Measurements from ENCODE around the gene KDM4C. TPM values are rescaled to one million over a fixed set of nuclear protein-coding genes. Genes with fewer than 3 reads are reported as not detected.

The KDM4C gene
- total RNA-seq, 1 experiment from 2014 or later: 4.8 TPM

GRCh38 chr9:6938447-6938846 lies 180.7 kb downstream of the KDM4C start:
- BruUV-seq (replicated peaks): no TSS peak
- no peaks in the 10 kb centered on the region for H3K9me3 ChIP-seq (ENCODE audit: low read depth, low read length, poor library complexity, severe bottlenecking)
- intact Hi-C loops (cut with micrococcal nuclease; ENCODE audit: unreplicated experiment): no loop called here
- no peak overlapping the region for H3K27ac ChIP-seq (ENCODE audit: low read depth, low read length, poor library complexity, severe bottlenecking)
- ChIA-PET POLR2A (ENCODE audit: low non-redundant PET) (no interaction called here), CTCF (no interaction called here)
- TF ChIP-seq CTCF (conservative IDR thresholded peaks at IDR 0.05; ENCODE audit: low read depth, low read length): no peak
- no peak for TF ChIP-seq EZH2 (IDR thresholded peaks at IDR 0.05; ENCODE audit: borderline replicate concordance, low read depth, low read length, poor library complexity, severe bottlenecking)
- no peaks in the 10 kb centered on the region for H3K27me3 ChIP-seq (replicated peaks; ENCODE audit: insufficient read depth, low read depth, low read length, poor library complexity)
- no peak overlapping the region for H3K4me3 ChIP-seq (ENCODE audit: low read depth, low read length, poor library complexity, severe bottlenecking)
- peaks cover 2% of the 10 kb centered on the region for H3K4me1 ChIP-seq (ENCODE audit: insufficient read depth, low read length, poor library complexity, severe bottlenecking)
- DNase-seq (ENCODE audit: low spot score): peak; percentile 60
- H3K36me3 ChIP-seq (ENCODE audit: insufficient read depth, low read length, poor library complexity, severe bottlenecking): no peaks in the 10 kb centered on the region

DNA sequence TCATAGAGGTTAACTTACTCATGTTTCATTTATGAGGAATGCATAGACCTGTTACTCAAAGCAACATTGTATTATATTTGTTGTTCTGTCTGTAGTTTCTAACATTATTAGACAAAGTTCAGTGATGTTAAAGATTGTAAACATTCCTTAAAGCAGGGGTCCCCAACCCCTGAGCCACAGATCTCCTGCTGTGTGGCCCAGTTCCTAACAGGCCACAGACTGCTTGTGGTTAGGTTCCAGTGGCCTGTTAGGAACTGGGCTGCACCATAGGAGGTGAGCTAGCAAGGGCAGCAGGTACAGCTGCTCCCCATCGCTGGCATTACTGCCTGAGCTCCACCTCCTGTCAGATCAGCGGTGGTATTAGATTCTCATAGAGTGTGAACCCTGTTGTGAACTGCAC lies 181.1 kb downstream of the KDM4C start:
- BruUV-seq (replicated peaks): no TSS peak
- Histone ChIP-seq H3K4me3 (ENCODE audit: low read depth, low read length, poor library complexity, severe bottlenecking) (no peak overlapping the region), H3K4me1 (ENCODE audit: insufficient read depth, low read length, poor library complexity, severe bottlenecking) (peaks cover 6% of the 10 kb centered on the region), H3K27ac (ENCODE audit: low read depth, low read length, poor library complexity, severe bottlenecking) (no peak overlapping the region), H3K36me3 (ENCODE audit: insufficient read depth, low read length, poor library complexity, severe bottlenecking) (no peaks in the 10 kb centered on the region), H3K27me3 (replicated peaks; ENCODE audit: insufficient read depth, low read depth, low read length, poor library complexity) (no peaks in the 10 kb centered on the region), H3K9me3 (ENCODE audit: low read depth, low read length, poor library complexity, severe bottlenecking) (no peaks in the 10 kb centered on the region)
- TF ChIP-seq CTCF (conservative IDR thresholded peaks at IDR 0.05; ENCODE audit: low read depth, low read length) (no peak), EZH2 (IDR thresholded peaks at IDR 0.05; ENCODE audit: borderline replicate concordance, low read depth, low read length, poor library complexity, severe bottlenecking) (no peak)
- intact Hi-C loops (cut with micrococcal nuclease; ENCODE audit: unreplicated experiment): no loop called here
- CTCF ChIA-PET: no interaction called here
- DNase-seq (ENCODE audit: low spot score): no peak
- POLR2A ChIA-PET (ENCODE audit: low non-redundant PET): no interaction called here

GRCh38 chr9:6941501-6941900 lies 183.7 kb downstream of the KDM4C start:
- intact Hi-C loops (cut with micrococcal nuclease; ENCODE audit: unreplicated experiment): loop anchor here (5.0 kb wide), 1 partner anchor 426 kb away; no protein-coding TSS in a partner anchor
- CTCF ChIA-PET: no interaction called here

More at GRCh38 chr9:6941501-6941900, 183.7 kb downstream of the KDM4C start:
- BruUV-seq (replicated peaks): no TSS peak
- H3K36me3 ChIP-seq (ENCODE audit: insufficient read depth, low read length, poor library complexity, severe bottlenecking): no peaks in the 10 kb centered on the region
- no peak for TF ChIP-seq EZH2 (IDR thresholded peaks at IDR 0.05; ENCODE audit: borderline replicate concordance, low read depth, low read length, poor library complexity, severe bottlenecking)
- no peak for TF ChIP-seq CTCF (conservative IDR thresholded peaks at IDR 0.05; ENCODE audit: low read depth, low read length)
- DNase-seq (ENCODE audit: low spot score): no peak
- no peak overlapping the region for H3K27ac ChIP-seq (ENCODE audit: low read depth, low read length, poor library complexity, severe bottlenecking)
- peaks cover 25% of the 10 kb centered on the region for H3K4me1 ChIP-seq (ENCODE audit: insufficient read depth, low read length, poor library complexity, severe bottlenecking)
- no peaks in the 10 kb centered on the region for H3K9me3 ChIP-seq (ENCODE audit: low read depth, low read length, poor library complexity, severe bottlenecking)
- H3K4me3 ChIP-seq (ENCODE audit: low read depth, low read length, poor library complexity, severe bottlenecking): no peak overlapping the region
- no peaks in the 10 kb centered on the region for H3K27me3 ChIP-seq (replicated peaks; ENCODE audit: insufficient read depth, low read depth, low read length, poor library complexity)
- POLR2A ChIA-PET (ENCODE audit: low non-redundant PET): no interaction called here
